Measurements from ENCODE around the gene DENND4A. TPM values are rescaled to one million over a fixed set of nuclear protein-coding genes. Genes with fewer than 3 reads are reported as not detected.
A peak's percentile ranks its signal among the peaks of the same experiment; 100 is the strongest.

The DENND4A gene
- total and polyA plus RNA-seq, 9 of the 15 experiments (the other 6 are each of a cell fraction or from before 2014, with no cell fraction given): 6.8 to 32.3 (median 19.9) TPM

DNA sequence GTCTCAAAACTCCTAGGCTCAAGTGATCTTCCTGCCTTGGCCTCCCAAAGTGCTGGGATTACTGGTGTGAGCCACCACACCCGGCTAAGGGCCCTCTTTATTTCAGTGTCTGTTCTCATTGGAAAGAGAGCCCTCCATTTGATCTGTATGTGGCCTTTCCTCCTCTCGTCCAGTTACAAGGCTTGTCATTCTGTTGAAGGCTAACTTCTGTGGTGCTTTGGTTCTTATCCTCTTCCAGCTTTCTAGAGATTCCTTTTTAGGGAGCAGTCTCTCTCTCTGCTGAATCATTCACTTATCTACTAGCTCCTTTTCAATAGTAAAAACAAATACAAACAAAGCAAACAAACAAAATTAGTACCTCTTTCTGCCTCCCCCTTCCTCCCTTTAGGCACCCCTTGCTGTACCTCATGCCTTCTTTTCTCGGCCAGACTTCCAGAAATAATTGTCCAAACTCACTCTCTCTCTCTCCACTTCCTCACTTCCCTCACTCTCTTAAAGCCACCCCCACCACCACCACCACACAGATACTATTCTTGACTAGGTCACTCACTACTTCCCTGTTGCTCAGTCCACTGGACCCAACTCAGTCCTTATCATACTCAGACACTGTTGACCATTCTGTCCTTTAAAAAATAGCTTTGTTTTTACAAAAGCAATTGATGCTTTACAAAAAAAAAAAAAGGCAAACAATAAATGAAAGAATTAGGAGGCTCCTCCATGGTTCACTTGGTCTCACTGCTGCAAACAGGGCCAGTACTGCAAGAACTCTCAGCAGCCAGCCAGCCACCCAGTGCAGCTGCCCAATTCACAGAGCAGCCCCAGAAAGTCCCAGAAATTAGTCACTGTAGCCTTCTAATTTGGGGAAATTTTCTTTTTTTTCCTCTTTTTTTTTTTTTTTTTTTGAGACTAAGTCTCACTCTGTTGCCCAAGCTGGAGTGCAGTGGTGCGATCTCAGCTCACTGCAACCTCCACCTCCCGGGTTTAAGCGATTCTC is 45.5 kb upstream of the DENND4A start (continued):
- TF ChIP-seq, protein P1, sequence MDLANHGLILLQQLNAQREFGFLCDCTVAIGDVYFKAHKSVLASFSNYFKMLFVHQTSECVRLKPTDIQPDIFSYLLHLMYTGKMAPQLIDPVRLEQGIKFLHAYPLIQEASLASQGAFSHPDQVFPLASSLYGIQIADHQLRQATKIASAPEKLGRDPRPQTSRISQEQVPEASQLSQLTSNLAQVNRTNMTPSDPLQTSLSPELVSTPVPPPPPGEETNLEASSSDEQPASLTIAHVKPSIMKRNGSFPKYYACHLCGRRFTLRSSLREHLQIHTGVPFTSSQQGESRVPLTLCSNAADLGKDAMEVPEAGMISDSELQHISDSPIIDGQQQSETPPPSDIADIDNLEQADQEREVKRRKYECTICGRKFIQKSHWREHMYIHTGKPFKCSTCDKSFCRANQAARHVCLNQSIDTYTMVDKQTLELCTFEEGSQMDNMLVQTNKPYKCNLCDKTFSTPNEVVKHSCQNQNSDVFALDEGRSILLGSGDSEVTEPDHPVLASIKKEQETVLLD (IDR thresholded peaks at IDR 0.05): peak; percentile 85; the same call in 1 of the 2 replicates
- TF ChIP-seq, protein P2, sequence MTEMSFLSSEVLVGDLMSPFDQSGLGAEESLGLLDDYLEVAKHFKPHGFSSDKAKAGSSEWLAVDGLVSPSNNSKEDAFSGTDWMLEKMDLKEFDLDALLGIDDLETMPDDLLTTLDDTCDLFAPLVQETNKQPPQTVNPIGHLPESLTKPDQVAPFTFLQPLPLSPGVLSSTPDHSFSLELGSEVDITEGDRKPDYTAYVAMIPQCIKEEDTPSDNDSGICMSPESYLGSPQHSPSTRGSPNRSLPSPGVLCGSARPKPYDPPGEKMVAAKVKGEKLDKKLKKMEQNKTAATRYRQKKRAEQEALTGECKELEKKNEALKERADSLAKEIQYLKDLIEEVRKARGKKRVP (CRISPR knock-in tag; IDR thresholded peaks at IDR 0.05): peak; percentile 34; the same call in 1 of the 2 replicates
- TF ChIP-seq ZSCAN29 (IDR thresholded peaks at IDR 0.05) (no peak), BHLHE40 (IDR thresholded peaks at IDR 0.05; ENCODE audit: low read length) (no peak), POLR2G (IDR thresholded peaks at IDR 0.05; ENCODE audit: low read depth, low read length) (no peak), ZNF589 (CRISPR knock-in tag; IDR thresholded peaks at IDR 0.05; ENCODE audit: low read depth) (peak; percentile 80; the same call in 1 of the 2 replicates), NR2C2 (CRISPR knock-in tag; IDR thresholded peaks at IDR 0.05) (no peak), NR2C2 (tag; IDR thresholded peaks at IDR 0.05) (0 out of 2 replicates have a peak, but pooled peaks have one; percentile 8), ERF (CRISPR knock-in tag; IDR thresholded peaks at IDR 0.05) (no peak), RNF2 (IDR thresholded peaks at IDR 0.05) (0 out of 2 replicates have a peak, but pooled peaks have one; percentile 40), BCL6 (CRISPR knock-in tag; IDR thresholded peaks at IDR 0.05) (no peak), JUN (IDR thresholded peaks at IDR 0.05; ENCODE audit: borderline replicate concordance, low read depth, low read length) (no peak), JUN (CRISPR knock-in tag; IDR thresholded peaks at IDR 0.05; ENCODE audit: borderline replicate concordance) (no peak), NONO (IDR thresholded peaks at IDR 0.05; ENCODE audit: low read depth in 2 of 2, low read length in 1 of 2) (no peak), ZNF239 (CRISPR knock-in tag; IDR thresholded peaks at IDR 0.05) (no peak), EZH2 (IDR thresholded peaks at IDR 0.05; ENCODE audit: borderline replicate concordance, low read depth, low read length) (no peak), ZNF408 (CRISPR knock-in tag; IDR thresholded peaks at IDR 0.05; ENCODE audit: low read depth) (no peak), CREM (IDR thresholded peaks at IDR 0.05; ENCODE audit: low read depth) (0 out of 2 replicates have a peak, but pooled peaks have one; percentile 16), SRSF1 (IDR thresholded peaks at IDR 0.05; ENCODE audit: low read depth, low read length) (no peak), YY1 (IDR thresholded peaks at IDR 0.05; ENCODE audit: borderline replicate concordance in 1 of 3, control insufficient read depth in 1 of 3, extremely low read depth in 1 of 3, insufficient read depth in 3 of 3, insufficient read length in 1 of 3, insufficient replicate concordance in 2 of 3, low read depth in 1 of 3, low read length in 2 of 3) (no peak), ZNF76 (CRISPR knock-in tag; IDR thresholded peaks at IDR 0.05; ENCODE audit: borderline replicate concordance) (no peak), ZNF217 (CRISPR knock-in tag; IDR thresholded peaks at IDR 0.05) (no peak), CEBPB (tag; IDR thresholded peaks at IDR 0.05) (no peak), NFRKB (IDR thresholded peaks at IDR 0.05; ENCODE audit: low read depth) (peak; percentile 97; the same call in 1 of the 2 replicates), MIER1 (IDR thresholded peaks at IDR 0.05; ENCODE audit: low read depth) (no peak)
- TF ChIP-seq, protein P3, sequence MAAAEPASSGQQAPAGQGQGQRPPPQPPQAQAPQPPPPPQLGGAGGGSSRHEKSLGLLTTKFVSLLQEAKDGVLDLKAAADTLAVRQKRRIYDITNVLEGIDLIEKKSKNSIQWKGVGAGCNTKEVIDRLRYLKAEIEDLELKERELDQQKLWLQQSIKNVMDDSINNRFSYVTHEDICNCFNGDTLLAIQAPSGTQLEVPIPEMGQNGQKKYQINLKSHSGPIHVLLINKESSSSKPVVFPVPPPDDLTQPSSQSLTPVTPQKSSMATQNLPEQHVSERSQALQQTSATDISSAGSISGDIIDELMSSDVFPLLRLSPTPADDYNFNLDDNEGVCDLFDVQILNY (CRISPR knock-in tag; IDR thresholded peaks at IDR 0.05): no peak
